Epithelial cell of proximal tubule (primary cell): ENCODE results near the gene PDLIM5. TPM values are rescaled to one million over a fixed set of nuclear protein-coding genes. Genes with fewer than 3 reads are reported as not detected.

Experiments used
- DNase-seq: peaks from one replicate; pipeline ENCODE4 v3.0.0-alpha.2; 2011; ENCODE audit warnings: low read depth
- H3K4me3 ChIP-seq: 2 replicates; pipeline ENCODE4 v1.5.1; 2011; ENCODE audit warnings: low read depth, mild to moderate bottlenecking, low read length
- CTCF ChIP-seq: conservative IDR thresholded peaks from 2 replicates; pipeline ENCODE4 v1.5.1; 2012; ENCODE audit warnings: low read depth, mild to moderate bottlenecking, low read length
- total RNA-seq: library from RNA; depleted of rRNA; stranded (reverse); fragments of >200 nt; gene quantifications from 2 replicates; pipeline ENCODE4 v1.2.3, GENCODE V29; 2015

PDLIM5 gene
- total RNA-seq, 1 donor from 2014 or later, result 48.8 TPM

DNA sequence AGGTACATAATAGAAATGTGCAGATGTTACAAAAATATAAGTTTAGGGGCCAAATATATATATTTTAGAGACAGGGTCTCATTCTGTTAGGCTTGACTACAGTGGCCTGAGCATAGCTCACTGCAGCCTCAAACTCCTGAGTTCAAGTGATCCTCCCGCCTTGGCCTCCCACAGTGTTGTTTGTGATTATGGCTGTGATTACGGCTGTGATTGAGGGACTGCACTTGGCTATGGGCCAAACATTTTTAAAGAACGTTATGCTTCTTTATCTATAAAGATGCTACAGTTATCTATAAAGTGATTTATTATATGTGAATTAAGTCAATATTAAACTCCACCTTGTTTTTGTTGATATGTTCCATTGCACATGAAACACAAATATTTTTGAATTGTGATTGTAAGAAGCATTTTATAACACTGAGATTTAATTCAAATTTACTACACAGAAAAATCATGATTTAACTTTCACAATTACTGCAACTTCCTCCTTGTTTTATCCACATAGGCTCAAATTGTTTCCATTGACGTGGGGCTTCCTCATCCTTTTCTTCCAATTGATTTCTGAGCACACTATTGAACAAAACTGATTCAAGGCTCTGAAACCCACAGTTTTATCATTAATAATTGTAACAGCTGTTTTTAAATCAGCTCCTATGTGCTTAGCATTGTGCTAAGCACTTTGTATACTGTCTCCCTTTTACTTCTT is 237.6 kb downstream of the PDLIM5 start:
- TF ChIP-seq CTCF, result no peak
- H3K4me3 ChIP-seq, result no peak overlapping the region
- no peak for DNase-seq

DNA sequence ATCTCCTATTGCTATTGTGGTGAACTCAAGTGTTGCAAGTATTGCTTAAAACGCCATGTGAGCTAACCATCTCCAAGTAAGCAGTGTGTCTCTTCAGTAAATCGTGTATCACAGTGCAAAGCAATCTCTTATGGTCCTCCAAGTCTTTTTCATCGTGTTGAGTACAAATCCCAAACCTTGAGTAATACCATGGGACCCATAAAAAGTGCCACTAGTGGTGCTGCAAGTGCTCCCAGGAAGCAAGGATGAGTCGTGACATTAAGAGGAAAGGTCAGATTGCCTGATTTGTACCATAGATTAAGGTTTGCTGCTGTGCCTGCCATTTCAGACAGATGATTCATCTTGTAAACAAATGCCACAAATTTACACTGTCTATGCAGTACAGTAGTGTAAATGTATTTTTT is 239.1 kb downstream of the PDLIM5 start:
- H3K4me3 ChIP-seq, result no peak overlapping the region
- TF ChIP-seq CTCF, result no peak
- DNase-seq, result no peak

GRCh38 chr4:94691552-94691951 is 239.8 kb downstream of the PDLIM5 start:
- no peak overlapping the region for H3K4me3 ChIP-seq
- DNase-seq, result no peak
- no peak for TF ChIP-seq CTCF

GRCh38 chr4:94695384-94695783 is 243.6 kb downstream of the PDLIM5 start:
- no peak for TF ChIP-seq CTCF
- DNase-seq, result no peak
- no peak overlapping the region for H3K4me3 ChIP-seq

- no peak for DNase-seq
- no peak for TF ChIP-seq CTCF
- no peak overlapping the region for H3K4me3 ChIP-seq
Measured at GRCh38 chr4:94698187-94698586, 246.4 kb downstream of the PDLIM5 start.

- no peak for TF ChIP-seq CTCF
- no peak overlapping the region for H3K4me3 ChIP-seq
- DNase-seq, result no peak
Measured at GRCh38 chr4:94700298-94700697, 248.6 kb downstream of the PDLIM5 start.

GRCh38 chr4:94701631-94702300 is 250.0 kb downstream of the PDLIM5 start:
- TF ChIP-seq CTCF, result no peak
- DNase-seq, result no peak
- H3K4me3 ChIP-seq, result no peak overlapping the region
